GM23338 (cell line): ENCODE results near the gene PMVK.

Experiments used
- CREB1 ChIP-seq: fragments of 250-450 bp; sonication (Bioruptor Pico); IDR thresholded peaks from 2 replicates; pipeline ENCODE4 v1.5.0; 2020; ENCODE audit warnings: low read depth, mild to moderate bottlenecking, moderate library complexity
- CTCF ChIP-seq, 2 experiments: fragments of 200-600 bp in 1 of 2; sonication (generic) in 1 of 2; conservative IDR thresholded peaks; 2 replicates each; pipeline versions ENCODE4 v1.5.1 to v1.6.1; 2016 to 2017; ENCODE audit warnings: antibody characterized with exemption in 2 of 2, low read depth in 2 of 2, mild to moderate bottlenecking in 2 of 2, moderate library complexity in 1 of 2
- ZNF114 ChIP-seq: fragments of 250-450 bp; sonication (Bioruptor Pico); IDR thresholded peaks from 2 replicates; pipeline ENCODE4 v1.5.0; 2020; ENCODE audit warnings: mild to moderate bottlenecking, moderate library complexity

GRCh38 chr1:154973344-154974101 lies 37.0 kb upstream of the PMVK start:
- TF ChIP-seq CTCF (conservative IDR thresholded peaks at IDR 0.05; ENCODE audit: low read depth in 2 of 2) (no peak; a peak in 1 of 4 replicates), CREB1 (peak; percentile 44; the same call in 1 of the 2 replicates), ZNF114 (CRISPR knock-in tag) (no peak)
